ENCODE data around the gene ATP4A. TPM values are rescaled to one million over a fixed set of nuclear protein-coding genes. Genes with fewer than 3 reads are reported as not detected.

Gene ATP4A
- total RNA-seq, 1 donor from 2014 or later, result not detected

DNA sequence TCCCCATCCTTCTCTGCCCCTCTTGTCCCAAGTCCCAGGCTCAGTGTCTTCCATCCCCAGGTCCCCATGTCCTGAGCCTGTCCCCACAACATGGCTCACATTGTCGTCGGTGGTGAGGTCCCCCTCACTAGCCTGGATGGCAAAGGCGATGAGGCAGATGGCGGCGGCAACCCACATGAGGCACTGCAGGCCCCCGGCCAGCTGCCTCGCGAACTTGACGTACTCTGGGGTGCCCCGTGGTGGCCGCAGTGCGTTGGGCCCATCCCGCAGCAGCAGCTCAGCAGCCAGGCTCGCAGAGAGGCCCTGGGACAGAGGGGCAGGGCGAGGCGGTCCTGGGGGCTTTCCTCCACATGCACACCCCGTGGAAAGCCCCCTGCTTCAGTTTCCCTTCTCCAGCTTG is 1.1 kb downstream of the ATP4A start:
- no peak overlapping the region for H3K9ac ChIP-seq (ENCODE audit: low read length)
- no peak overlapping the region for H3K27ac ChIP-seq (ENCODE audit: low read depth, low read length)
- no peak for TF ChIP-seq EZH2 (IDR thresholded peaks at IDR 0.05; ENCODE audit: insufficient read depth, low read length)
- TF ChIP-seq CTCF (IDR thresholded peaks at IDR 0.05; ENCODE audit: insufficient read depth, low read depth, low read length), result no peak
- H3K36me3 Mint-ChIP-seq (ENCODE audit: low read depth, unreplicated experiment), result no peaks in the 10 kb centered on the region
- H3K4me3 Mint-ChIP-seq (ENCODE audit: unreplicated experiment), result no peak overlapping the region
- H3K36me3 ChIP-seq (ENCODE audit: insufficient read depth, low read length), result no peaks in the 10 kb centered on the region
- no peaks in the 10 kb centered on the region for H3K79me2 ChIP-seq (ENCODE audit: insufficient read depth, low read length)
- H3K4me1 ChIP-seq (ENCODE audit: insufficient read depth, low read length), result peaks cover 2% of the 10 kb centered on the region
- no peak overlapping the region for H3K4me2 ChIP-seq (ENCODE audit: low read length)
- H2AFZ ChIP-seq (ENCODE audit: low read depth, low read length), result no peak overlapping the region
- no peaks in the 10 kb centered on the region for H3K9me3 ChIP-seq (ENCODE audit: insufficient read depth, low read depth, low read length)
- H4K20me1 ChIP-seq (ENCODE audit: insufficient read depth, low read length), result no peaks in the 10 kb centered on the region
- H3K27me3 ChIP-seq (ENCODE audit: insufficient read depth, low read length), result peaks cover 12% of the 10 kb centered on the region
- H3K27me3 Mint-ChIP-seq (ENCODE audit: low read depth, unreplicated experiment), result peaks cover 51% of the 10 kb centered on the region
- no peak for DNase-seq (ENCODE audit: low read depth)
- H3K27ac Mint-ChIP-seq (ENCODE audit: unreplicated experiment), result no peak overlapping the region
- no peaks in the 10 kb centered on the region for H3K9me3 Mint-ChIP-seq (ENCODE audit: unreplicated experiment)
- H3K4me3 ChIP-seq (ENCODE audit: insufficient read depth, low read depth, low read length), result no peak overlapping the region
- FAIRE-seq, result no peak
- no peaks in the 10 kb centered on the region for H3K4me1 Mint-ChIP-seq (ENCODE audit: low read depth, unreplicated experiment)

GRCh38 chr19:35561436-35561835 is 2.0 kb downstream of the ATP4A start:
- Histone ChIP-seq H3K27ac (ENCODE audit: low read depth, low read length) (no peak overlapping the region), H3K36me3 (ENCODE audit: insufficient read depth, low read length) (no peaks in the 10 kb centered on the region), H3K27me3 (ENCODE audit: insufficient read depth, low read length) (peaks cover 12% of the 10 kb centered on the region), H3K9me3 (ENCODE audit: insufficient read depth, low read depth, low read length) (no peaks in the 10 kb centered on the region), H2AFZ (ENCODE audit: low read depth, low read length) (no peak overlapping the region), H3K4me3 (ENCODE audit: insufficient read depth, low read depth, low read length) (no peak overlapping the region), H3K4me2 (ENCODE audit: low read length) (no peak overlapping the region), H3K4me1 (ENCODE audit: insufficient read depth, low read length) (peaks cover 2% of the 10 kb centered on the region), H3K9ac (ENCODE audit: low read length) (no peak overlapping the region), H4K20me1 (ENCODE audit: insufficient read depth, low read length) (no peaks in the 10 kb centered on the region), H3K79me2 (ENCODE audit: insufficient read depth, low read length) (no peaks in the 10 kb centered on the region)
- TF ChIP-seq EZH2 (IDR thresholded peaks at IDR 0.05; ENCODE audit: insufficient read depth, low read length), result no peak
- no peak for TF ChIP-seq CTCF (IDR thresholded peaks at IDR 0.05; ENCODE audit: insufficient read depth, low read depth, low read length)
- H3K4me1 Mint-ChIP-seq (ENCODE audit: low read depth, unreplicated experiment), result no peaks in the 10 kb centered on the region
- H3K27ac Mint-ChIP-seq (ENCODE audit: unreplicated experiment), result no peak overlapping the region
- no peak overlapping the region for H3K4me3 Mint-ChIP-seq (ENCODE audit: unreplicated experiment)
- H3K9me3 Mint-ChIP-seq (ENCODE audit: unreplicated experiment), result no peaks in the 10 kb centered on the region
- H3K27me3 Mint-ChIP-seq (ENCODE audit: low read depth, unreplicated experiment), result peaks cover 56% of the 10 kb centered on the region
- H3K36me3 Mint-ChIP-seq (ENCODE audit: low read depth, unreplicated experiment), result no peaks in the 10 kb centered on the region
- no peak for DNase-seq (ENCODE audit: low read depth)
- FAIRE-seq, result no peak

DNA sequence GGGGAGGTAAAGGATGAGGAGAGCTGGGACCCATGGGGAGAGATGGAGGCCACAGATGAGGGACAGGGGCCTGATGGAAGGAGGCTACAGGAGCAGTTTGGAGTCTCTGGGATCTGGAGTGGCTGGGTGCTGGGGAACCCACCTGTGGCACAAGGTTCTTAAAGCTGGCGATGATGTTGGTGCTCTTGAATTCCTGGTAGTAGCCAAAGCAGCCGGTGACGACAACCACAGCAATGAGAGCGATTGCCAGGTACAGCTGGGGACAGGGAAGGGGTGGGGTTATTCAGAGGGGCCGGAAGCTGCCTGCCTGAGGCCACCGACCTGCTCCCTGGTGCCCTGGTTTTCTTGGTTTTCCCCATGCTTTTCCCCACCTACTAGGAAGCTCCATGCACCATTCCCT is 2.8 kb downstream of the ATP4A start:
- DNase-seq (ENCODE audit: low read depth) (no peak), FAIRE-seq (no peak)
- H3K27ac ChIP-seq (ENCODE audit: low read depth, low read length), result no peak overlapping the region
- Mint-ChIP-seq H3K9me3 (ENCODE audit: unreplicated experiment) (no peaks in the 10 kb centered on the region), H3K27me3 (ENCODE audit: low read depth, unreplicated experiment) (peaks cover 62% of the 10 kb centered on the region), H3K4me1 (ENCODE audit: low read depth, unreplicated experiment) (no peaks in the 10 kb centered on the region), H3K27ac (ENCODE audit: unreplicated experiment) (no peak overlapping the region), H3K36me3 (ENCODE audit: low read depth, unreplicated experiment) (no peaks in the 10 kb centered on the region), H3K4me3 (ENCODE audit: unreplicated experiment) (no peak overlapping the region)
- TF ChIP-seq EZH2 (IDR thresholded peaks at IDR 0.05; ENCODE audit: insufficient read depth, low read length) (no peak), CTCF (IDR thresholded peaks at IDR 0.05; ENCODE audit: insufficient read depth, low read depth, low read length) (no peak)
- H3K4me2 ChIP-seq (ENCODE audit: low read length), result no peak overlapping the region
- H3K36me3 ChIP-seq (ENCODE audit: insufficient read depth, low read length), result no peaks in the 10 kb centered on the region
- H3K9ac ChIP-seq (ENCODE audit: low read length), result no peak overlapping the region
- no peak overlapping the region for H2AFZ ChIP-seq (ENCODE audit: low read depth, low read length)
- peaks cover 12% of the 10 kb centered on the region for H3K27me3 ChIP-seq (ENCODE audit: insufficient read depth, low read length)
- peaks cover 2% of the 10 kb centered on the region for H3K4me1 ChIP-seq (ENCODE audit: insufficient read depth, low read length)
- no peaks in the 10 kb centered on the region for H3K79me2 ChIP-seq (ENCODE audit: insufficient read depth, low read length)
- H3K4me3 ChIP-seq (ENCODE audit: insufficient read depth, low read depth, low read length), result no peak overlapping the region
- H4K20me1 ChIP-seq (ENCODE audit: insufficient read depth, low read length), result no peaks in the 10 kb centered on the region
- no peaks in the 10 kb centered on the region for H3K9me3 ChIP-seq (ENCODE audit: insufficient read depth, low read depth, low read length)
